NOMO-1 treated with dmso at 0.1 percent for 144 hours (cell line): ENCODE data around the gene LTBP1.

Experiments used
- DNase-seq: peaks from one replicate; lab custom pipeline; 2025; ENCODE audit not compliant: unreplicated experiment; lab: John Stamatoyannopoulos, UW

The LTBP1 gene

GRCh38 chr2:33289961-33290360 lies 343.2 kb downstream of the LTBP1 start:
- no peak for DNase-seq

- no peak for DNase-seq
Measured at GRCh38 chr2:33291278-33292013, 344.7 kb downstream of the LTBP1 start.

- no peak for DNase-seq
Measured at GRCh38 chr2:33292063-33292462, 345.3 kb downstream of the LTBP1 start.

- no peak for DNase-seq
Measured at GRCh38 chr2:33292981-33293595, 346.3 kb downstream of the LTBP1 start.

- DNase-seq = no peak
Measured at GRCh38 chr2:33298233-33298632, 351.5 kb downstream of the LTBP1 start.

GRCh38 chr2:33301355-33301754 lies 354.6 kb downstream of the LTBP1 start:
- DNase-seq = no peak

- DNase-seq = no peak
Measured at GRCh38 chr2:33302348-33302747, 355.6 kb downstream of the LTBP1 start.

- DNase-seq = no peak
Measured at GRCh38 chr2:33304032-33304864, 357.5 kb downstream of the LTBP1 start.

GRCh38 chr2:33307659-33308270 lies 361.0 kb downstream of the LTBP1 start:
- no peak for DNase-seq

- DNase-seq = no peak
Measured at GRCh38 chr2:33312355-33312754, 365.6 kb downstream of the LTBP1 start.

- no peak for DNase-seq
Measured at GRCh38 chr2:33313039-33313438, 366.3 kb downstream of the LTBP1 start.

- no peak for DNase-seq
Measured at GRCh38 chr2:33314541-33314940, 367.8 kb downstream of the LTBP1 start.

GRCh38 chr2:33316328-33316727 lies 369.6 kb downstream of the LTBP1 start:
- DNase-seq = no peak

- no peak for DNase-seq
Measured at GRCh38 chr2:33317369-33318007, 370.7 kb downstream of the LTBP1 start.

GRCh38 chr2:33318456-33318855 lies 371.7 kb downstream of the LTBP1 start:
- DNase-seq = no peak

GRCh38 chr2:33320573-33320972 lies 373.8 kb downstream of the LTBP1 start:
- no peak for DNase-seq

GRCh38 chr2:33321236-33321771 lies 374.6 kb downstream of the LTBP1 start:
- DNase-seq = no peak

- DNase-seq = no peak
Measured at GRCh38 chr2:33321876-33322483, 375.2 kb downstream of the LTBP1 start.

GRCh38 chr2:33322612-33323011 lies 375.9 kb downstream of the LTBP1 start:
- DNase-seq = no peak

GRCh38 chr2:33323957-33324356 lies 377.2 kb downstream of the LTBP1 start:
- DNase-seq = no peak
